ENCODE results near the gene RABEPK. TPM values are rescaled to one million over a fixed set of nuclear protein-coding genes. Genes with fewer than 3 reads are reported as not detected.

RABEPK gene
- total and polyA plus RNA-seq, 10 of the 15 experiments (the other 5 are each of a cell fraction or from before 2014, with no cell fraction given) = 26.9 to 59.8 (median 39.4) TPM

DNA sequence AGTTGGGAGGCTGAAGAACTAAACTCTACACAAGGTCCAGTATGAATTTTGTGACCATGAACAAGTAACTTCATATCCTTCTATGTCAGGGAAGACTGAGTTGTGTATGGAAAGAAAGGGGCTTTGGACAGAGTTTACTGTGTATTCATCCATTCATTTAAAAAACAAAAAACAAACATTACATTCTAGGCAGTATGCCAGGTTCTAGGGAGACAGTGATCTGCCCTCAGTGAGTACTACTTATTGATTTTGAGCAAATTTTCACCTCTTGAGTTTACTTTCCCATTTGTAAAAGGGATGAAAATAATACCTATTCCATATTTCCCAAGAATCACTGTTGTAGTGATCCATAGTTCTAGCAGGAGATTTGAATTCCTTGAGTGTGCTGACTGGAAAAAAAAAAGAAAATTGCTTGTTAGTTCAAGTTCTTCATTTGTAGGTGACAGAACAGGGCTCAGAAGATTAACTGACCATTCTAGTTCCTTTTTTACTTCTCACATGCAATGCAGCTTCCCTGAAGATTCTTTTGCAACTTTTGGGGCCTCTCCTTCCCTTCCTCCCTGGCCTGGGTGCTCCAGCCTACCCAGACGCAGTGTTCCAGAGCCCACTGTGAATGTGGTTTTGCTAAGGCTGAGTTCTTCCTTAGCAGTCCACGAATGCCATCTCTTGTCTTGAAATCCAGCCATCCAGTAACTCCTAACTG, 58.6 kb downstream of the RABEPK start (continued):
- no peak for TF ChIP-seq CUX1 (IDR thresholded peaks at IDR 0.05; ENCODE audit: insufficient replicate concordance, low read depth, low read length)
- TF ChIP-seq RCOR1 (conservative IDR thresholded peaks at IDR 0.05; ENCODE audit: low read depth, low read length) = no peak
- no peak for TF ChIP-seq ZSCAN29 (IDR thresholded peaks at IDR 0.05)
- TF ChIP-seq EED (IDR thresholded peaks at IDR 0.05; ENCODE audit: low read depth) = no peak
- TF ChIP-seq, protein P1, sequence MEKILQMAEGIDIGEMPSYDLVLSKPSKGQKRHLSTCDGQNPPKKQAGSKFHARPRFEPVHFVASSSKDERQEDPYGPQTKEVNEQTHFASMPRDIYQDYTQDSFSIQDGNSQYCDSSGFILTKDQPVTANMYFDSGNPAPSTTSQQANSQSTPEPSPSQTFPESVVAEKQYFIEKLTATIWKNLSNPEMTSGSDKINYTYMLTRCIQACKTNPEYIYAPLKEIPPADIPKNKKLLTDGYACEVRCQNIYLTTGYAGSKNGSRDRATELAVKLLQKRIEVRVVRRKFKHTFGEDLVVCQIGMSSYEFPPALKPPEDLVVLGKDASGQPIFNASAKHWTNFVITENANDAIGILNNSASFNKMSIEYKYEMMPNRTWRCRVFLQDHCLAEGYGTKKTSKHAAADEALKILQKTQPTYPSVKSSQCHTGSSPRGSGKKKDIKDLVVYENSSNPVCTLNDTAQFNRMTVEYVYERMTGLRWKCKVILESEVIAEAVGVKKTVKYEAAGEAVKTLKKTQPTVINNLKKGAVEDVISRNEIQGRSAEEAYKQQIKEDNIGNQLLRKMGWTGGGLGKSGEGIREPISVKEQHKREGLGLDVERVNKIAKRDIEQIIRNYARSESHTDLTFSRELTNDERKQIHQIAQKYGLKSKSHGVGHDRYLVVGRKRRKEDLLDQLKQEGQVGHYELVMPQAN (conservative IDR thresholded peaks at IDR 0.05) = no peak
- TF ChIP-seq GABPA (IDR thresholded peaks at IDR 0.05; ENCODE audit: low read depth) = no peak
- TF ChIP-seq CTCF (IDR thresholded peaks at IDR 0.05 in 2 of 3, conservative IDR thresholded peaks at IDR 0.05 in 1 of 3; ENCODE audit: control insufficient read depth in 2 of 3, extremely low read depth in 1 of 3, insufficient read depth in 1 of 3, low read depth in 3 of 3, low read length in 3 of 3) = no peak
- TF ChIP-seq BCL11A (IDR thresholded peaks at IDR 0.05; ENCODE audit: low read depth, low read length) = no peak
- no peak for TF ChIP-seq NRF1 (conservative IDR thresholded peaks at IDR 0.05; ENCODE audit: low read depth, low read length)
